GM23248 (cell line): ENCODE data around the gene ORM2. TPM values are rescaled to one million over a fixed set of nuclear protein-coding genes. Genes with fewer than 3 reads are reported as not detected.

Experiments used
- DNase-seq: peaks from one replicate; pipeline ENCODE4 v3.0.0-alpha.2; 2015
- H2AFZ ChIP-seq: fragments of 200-600 bp; sonication (generic); 2 replicates; pipeline ENCODE4 v1.6.1; 2016; ENCODE audit warnings: antibody characterized with exemption
- H3F3A ChIP-seq: fragments of 200-600 bp; sonication (generic); 2 replicates; pipeline ENCODE4 v1.6.1; 2016; ENCODE audit warnings: mild to moderate bottlenecking, antibody characterized with exemption, mixed run types; ENCODE audit not compliant: insufficient read depth
- H3K27ac ChIP-seq: fragments of 200-600 bp; sonication (generic); 2 replicates; pipeline ENCODE4 v1.5.1; 2016; ENCODE audit warnings: mild to moderate bottlenecking
- H3K27me3 ChIP-seq: fragments of 200-600 bp; sonication (generic); replicated peaks from 2 replicates; pipeline ENCODE4 v1.6.1; 2016; ENCODE audit warnings: mild to moderate bottlenecking; ENCODE audit not compliant: insufficient read depth
- H3K36me3 ChIP-seq: fragments of 200-600 bp; sonication (generic); 2 replicates; pipeline ENCODE4 v1.6.1; 2016; ENCODE audit warnings: low read depth, mild to moderate bottlenecking
- H3K4me1 ChIP-seq: fragments of 200-600 bp; sonication (generic); 2 replicates; pipeline ENCODE4 v1.6.1; 2016; ENCODE audit warnings: mild to moderate bottlenecking; ENCODE audit not compliant: insufficient read depth
- H3K4me2 ChIP-seq: fragments of 200-600 bp; sonication (generic); one replicate; pipeline ENCODE4 v1.6.1; 2016; ENCODE audit warnings: mild to moderate bottlenecking; ENCODE audit not compliant: unreplicated experiment
- H3K4me3 ChIP-seq: fragments of 200-600 bp; sonication (generic); 2 replicates; pipeline ENCODE4 v1.5.1; 2016; ENCODE audit warnings: mild to moderate bottlenecking
- H3K79me2 ChIP-seq: fragments of 200-600 bp; sonication (generic); 2 replicates; pipeline ENCODE4 v1.6.1; 2016; ENCODE audit warnings: mild to moderate bottlenecking; ENCODE audit not compliant: insufficient read depth
- H3K9ac ChIP-seq: fragments of 200-600 bp; sonication (generic); 2 replicates; pipeline ENCODE4 v1.6.1; 2016; ENCODE audit warnings: mild to moderate bottlenecking
- H3K9me2 ChIP-seq: fragments of 200-600 bp; sonication (generic); 2 replicates; pipeline ENCODE4 v1.6.1; 2016; ENCODE audit warnings: mixed run types, mild to moderate bottlenecking, moderate library complexity; ENCODE audit not compliant: insufficient read depth
- H3K9me3 ChIP-seq: fragments of 200-600 bp; sonication (generic); one replicate; pipeline ENCODE4 v1.6.1; 2017; ENCODE audit warnings: low read depth
- H4K20me1 ChIP-seq: fragments of 200-600 bp; sonication (generic); 2 replicates; pipeline ENCODE4 v1.6.0; 2016; ENCODE audit not compliant: insufficient read depth
- EZH2 ChIP-seq: fragments of 200-600 bp; sonication (generic); IDR thresholded peaks from 2 replicates; pipeline ENCODE4 v1.6.1; 2018; ENCODE audit warnings: antibody characterized with exemption, mild to moderate bottlenecking; ENCODE audit not compliant: insufficient read depth, poor library complexity, severe bottlenecking
- EZH2phosphoT487 ChIP-seq: fragments of 200-600 bp; sonication (generic); IDR thresholded peaks from 2 replicates; pipeline ENCODE4 v1.6.1; 2018; ENCODE audit warnings: antibody characterized with exemption, moderate library complexity, mild to moderate bottlenecking, low read depth; ENCODE audit not compliant: insufficient read depth
- WGBS, 2 experiments: methylation state at CpG; one replicate each; pipeline ENCODE4 v1.1.6; 2015 to 2017; ENCODE audit warnings: low lambda C conversion rate in 2 of 2, low coverage in 1 of 2; ENCODE audit errors: missing lambda C conversion rate in 2 of 2; 5-methylcytosine and 5-hydroxymethylcytosine counted together
- in situ Hi-C: fragments of 300-500 bp; cut with MboI; formaldehyde crosslinking; loops from 2 replicates; pipeline ENCODE4 v1.15.0; 2020
- polyA plus RNA-seq: library from polyadenylated mRNA; unstranded; fragments of >200 nt; fragmentation: Nextera tagmentation; extraction: Ambion mirVana; gene quantifications from 2 replicates; pipeline ENCODE4 v1.2.1, GENCODE V29; 2016
- total RNA-seq: library from RNA; depleted of rRNA; stranded (reverse); fragments of >200 nt; shearing (Covaris generic); gene quantifications from 2 replicates; pipeline ENCODE4 v1.2.3, GENCODE V29; 2014

ORM2 gene
- total and polyA plus RNA-seq, 2 experiments from 2014 or later: not detected

GRCh38 chr9:114374936-114375335, 45.3 kb downstream of the ORM2 start:
- Histone ChIP-seq H4K20me1 (no peaks in the 10 kb centered on the region), H3F3A (0 out of 2 replicates have a peak, but pooled peaks cover 4% of the 10 kb centered on the region), H3K4me2 (no peak overlapping the region), H3K9me2 (no peaks in the 10 kb centered on the region), H2AFZ (no peak overlapping the region), H3K4me1 (no peaks in the 10 kb centered on the region), H3K4me3 (no peak overlapping the region), H3K9me3 (no peaks in the 10 kb centered on the region), H3K79me2 (peaks cover 7% of the 10 kb centered on the region; the same call in 1 of the 2 replicates), H3K36me3 (peaks cover 6% of the 10 kb centered on the region; the same call in 1 of the 2 replicates), H3K27me3 (no peaks in the 10 kb centered on the region), H3K9ac (no peak overlapping the region), H3K27ac (no peak overlapping the region)
- 82 to 83% methylated on average over 9 of the region's 9 CpGs for WGBS, 2 experiments
- no peak for DNase-seq
- no peak for TF ChIP-seq EZH2phosphoT487
- no peak for TF ChIP-seq EZH2
- in situ Hi-C loops: no loop called here

- Histone ChIP-seq H4K20me1 (no peaks in the 10 kb centered on the region), H3F3A (0 out of 2 replicates have a peak, but pooled peaks cover 4% of the 10 kb centered on the region), H3K9me2 (no peaks in the 10 kb centered on the region), H3K27me3 (no peaks in the 10 kb centered on the region), H3K4me1 (no peaks in the 10 kb centered on the region), H3K27ac (no peak overlapping the region), H3K79me2 (peaks cover 11% of the 10 kb centered on the region; the same call in 1 of the 2 replicates), H3K9me3 (no peaks in the 10 kb centered on the region), H3K4me2 (no peak overlapping the region), H3K4me3 (no peak overlapping the region), H3K36me3 (peaks cover 7% of the 10 kb centered on the region; the same call in 1 of the 2 replicates), H3K9ac (no peak overlapping the region), H2AFZ (no peak overlapping the region)
- 86 to 87% methylated on average over 8 to 9 of the region's 9 CpGs for WGBS, 2 experiments
- no peak for TF ChIP-seq EZH2phosphoT487
- TF ChIP-seq EZH2: no peak
- in situ Hi-C loops: no loop called here
- no peak for DNase-seq
Measured at GRCh38 chr9:114375386-114376175, 45.9 kb downstream of the ORM2 start.

- Histone ChIP-seq H3K79me2 (peaks cover 19% of the 10 kb centered on the region), H3K4me2 (no peak overlapping the region), H3K27me3 (no peaks in the 10 kb centered on the region), H4K20me1 (no peaks in the 10 kb centered on the region), H3K4me3 (no peak overlapping the region), H3K9me2 (no peaks in the 10 kb centered on the region), H3K36me3 (peaks cover 7% of the 10 kb centered on the region; the same call in 1 of the 2 replicates), H3K9me3 (no peaks in the 10 kb centered on the region), H2AFZ (no peak overlapping the region), H3K27ac (no peak overlapping the region), H3F3A (0 out of 2 replicates have a peak, but pooled peaks cover 4% of the 10 kb centered on the region), H3K4me1 (no peaks in the 10 kb centered on the region), H3K9ac (no peak overlapping the region)
- TF ChIP-seq EZH2phosphoT487 (no peak), EZH2 (no peak)
- WGBS, 2 experiments: 87 to 90% methylated on average over 19 of the region's 19 CpGs
- in situ Hi-C loops: no loop called here
- no peak for DNase-seq
Measured at GRCh38 chr9:114376586-114377445, 47.1 kb downstream of the ORM2 start.

GRCh38 chr9:114378016-114378415, 48.3 kb downstream of the ORM2 start:
- Histone ChIP-seq H3K4me1 (peaks cover 6% of the 10 kb centered on the region), H3K9me2 (no peaks in the 10 kb centered on the region), H3K79me2 (peaks cover 31% of the 10 kb centered on the region), H3K4me2 (no peak overlapping the region), H3K9ac (no peak overlapping the region), H3K4me3 (no peak overlapping the region), H3K9me3 (no peaks in the 10 kb centered on the region), H4K20me1 (no peaks in the 10 kb centered on the region), H2AFZ (no peak overlapping the region), H3K27me3 (no peaks in the 10 kb centered on the region), H3K27ac (no peak overlapping the region), H3F3A (0 out of 2 replicates have a peak, but pooled peaks cover 11% of the 10 kb centered on the region), H3K36me3 (peaks cover 7% of the 10 kb centered on the region; the same call in 1 of the 2 replicates)
- in situ Hi-C loops: no loop called here
- no peak for TF ChIP-seq EZH2phosphoT487
- no peak for TF ChIP-seq EZH2
- no peak for DNase-seq
- 85 to 87% methylated on average over 8 of the region's 8 CpGs for WGBS, 2 experiments
